Right ventricle myocardium superior (tissue), 1 donor: Measurements from ENCODE around the gene C19orf38. TPM values are rescaled to one million over a fixed set of nuclear protein-coding genes. Genes with fewer than 3 reads are reported as not detected.
"Not testable (repeated sequence)": the region's sequence is repeated elsewhere in the genome, so short reads cannot be mapped to it uniquely, and the experiment has no call there.

Experiments
- ATAC-seq: fragments of 200-7000 bp; cut with Tn5 transposase; one replicate; pipeline ENCODE4 v1.9.1; 2020; ENCODE audit warnings: mild to moderate bottlenecking; ENCODE audit not compliant: poor library complexity
- DNase-seq: peaks from one replicate; pipeline ENCODE4 v3.0.0-alpha.2; 2020
- intact Hi-C: fragments of 100-400 bp; cut with DNase I; formaldehyde crosslinking; loops from one replicate; pipeline ENCODE4 v1.11.2; 2022
- total RNA-seq: library from RNA; stranded (reverse); fragmentation: NEBNext Ultra II Directional; extraction: Animal tissue kit (Norgen Biotek cat#: 25700); gene quantifications from one replicate; pipeline ENCODE4 v1.2.1, GENCODE V29; 2021
- donor health status: DM: no; HTN: yes; CAD: no; lungs with severe emphysema.

C19orf38 gene
- total RNA-seq, 1 donor from 2014 or later: 0.59 TPM

DNA sequence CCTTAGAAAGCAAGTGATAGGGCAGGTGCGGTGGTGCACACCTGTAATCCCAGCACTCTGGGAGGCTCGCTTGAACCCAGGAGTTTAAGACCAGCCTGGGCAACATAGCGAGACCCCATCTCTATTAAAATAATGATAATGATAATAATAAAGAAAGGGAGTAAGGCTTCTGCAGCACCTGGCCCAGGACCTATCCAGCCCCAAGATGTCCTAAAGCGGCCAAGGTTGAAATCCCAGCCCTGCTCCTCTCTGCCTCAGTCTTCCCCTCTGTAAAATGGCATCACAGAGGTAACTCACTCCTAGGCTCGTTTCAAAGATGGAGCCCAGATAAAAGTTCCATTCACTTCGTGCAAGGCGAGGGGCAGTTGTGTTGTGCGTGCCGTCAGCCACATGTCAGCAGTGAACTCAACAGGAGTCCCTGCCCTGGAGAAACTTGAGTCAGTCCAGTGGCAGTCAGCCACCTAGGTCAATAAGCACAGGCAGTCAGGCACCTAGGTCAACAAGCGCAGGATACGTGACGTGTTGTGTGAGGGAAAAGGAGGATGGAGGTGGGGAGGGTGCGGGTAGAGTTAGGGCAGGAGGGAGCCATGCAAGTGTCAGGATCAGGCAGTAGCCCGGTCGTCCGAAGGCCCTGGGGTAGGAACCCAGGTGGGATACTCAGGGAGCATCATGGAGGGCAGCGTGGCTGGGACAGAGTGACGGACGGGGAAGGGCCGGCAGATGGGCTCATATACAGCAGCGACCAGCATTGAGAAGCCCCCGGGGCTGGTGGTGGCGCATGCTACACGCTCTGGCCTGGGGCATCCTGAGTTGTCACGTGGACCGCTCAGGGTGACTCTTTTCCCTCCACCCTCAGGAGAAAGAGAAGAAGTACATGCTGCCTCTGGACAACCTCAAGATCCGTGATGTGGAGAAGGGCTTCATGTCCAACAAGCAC, 28.8 kb upstream of the C19orf38 start:
- ATAC-seq (no peak), DNase-seq (peak; percentile 40)
- intact Hi-C loops: no loop called here

DNA sequence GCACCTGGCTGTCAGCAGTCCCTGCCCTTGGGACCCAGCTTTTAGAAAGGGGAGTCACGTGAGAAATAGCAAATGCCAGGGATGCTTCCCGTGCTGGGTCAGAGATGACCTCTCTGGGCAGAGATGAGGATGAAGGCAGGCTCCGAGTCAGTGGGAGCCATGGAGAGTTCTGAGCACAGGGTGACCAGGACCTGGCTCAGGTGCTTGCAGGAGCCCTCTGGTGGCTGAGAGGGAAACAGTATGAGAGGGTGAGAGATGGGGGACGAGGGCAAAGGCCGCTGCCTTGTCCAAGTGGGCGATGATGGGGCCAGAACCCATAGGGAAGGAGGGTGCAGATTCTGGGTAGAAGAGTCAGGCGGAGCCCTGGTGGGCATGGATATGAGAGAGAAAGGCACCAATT, 28.0 kb upstream of the C19orf38 start:
- DNase-seq: no peak
- ATAC-seq: no peak
- intact Hi-C loops: no loop called here

DNA sequence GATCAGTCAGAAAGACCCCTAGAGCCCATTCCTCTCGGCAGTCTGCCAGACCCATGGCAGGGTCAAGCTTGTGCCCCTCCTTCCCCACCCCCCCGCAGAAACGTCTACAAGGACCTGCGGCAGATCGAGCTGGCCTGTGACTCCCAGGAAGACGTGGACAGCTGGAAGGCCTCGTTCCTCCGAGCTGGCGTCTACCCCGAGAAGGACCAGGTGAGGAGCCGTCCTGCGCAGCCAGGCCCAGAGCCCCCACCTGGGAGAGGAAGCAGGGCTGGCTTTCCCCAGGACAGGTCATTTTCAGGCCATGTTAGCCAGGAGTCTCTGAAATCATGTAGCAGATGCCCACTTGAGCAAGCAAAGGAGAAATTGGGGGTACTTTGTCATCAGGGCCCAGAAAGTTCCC, 24.5 kb upstream of the C19orf38 start:
- ATAC-seq (no peak), DNase-seq (no peak)
- intact Hi-C loops: no loop called here

DNA sequence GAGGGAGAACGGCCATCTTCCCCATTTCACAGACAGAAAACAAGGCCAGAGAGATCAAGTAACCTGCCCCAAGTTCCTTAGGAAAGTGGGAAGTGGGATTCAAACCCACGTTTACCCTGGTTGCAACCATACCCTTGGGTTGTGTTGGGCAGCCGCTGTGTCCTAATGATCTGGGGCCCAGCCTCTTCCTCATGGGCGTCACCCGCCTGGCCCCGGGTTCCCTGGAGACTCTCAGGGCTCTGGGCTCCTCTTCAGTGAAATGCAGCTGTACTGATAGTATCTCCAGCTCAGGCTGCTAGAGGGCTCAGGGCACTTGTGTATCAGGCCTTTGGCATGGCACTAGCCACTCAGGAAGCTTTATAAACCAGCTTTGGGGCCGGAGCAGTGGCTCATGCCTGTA, 22.0 kb upstream of the C19orf38 start:
- no peak for DNase-seq
- ATAC-seq: no peak
- intact Hi-C loops: no loop called here

DNA sequence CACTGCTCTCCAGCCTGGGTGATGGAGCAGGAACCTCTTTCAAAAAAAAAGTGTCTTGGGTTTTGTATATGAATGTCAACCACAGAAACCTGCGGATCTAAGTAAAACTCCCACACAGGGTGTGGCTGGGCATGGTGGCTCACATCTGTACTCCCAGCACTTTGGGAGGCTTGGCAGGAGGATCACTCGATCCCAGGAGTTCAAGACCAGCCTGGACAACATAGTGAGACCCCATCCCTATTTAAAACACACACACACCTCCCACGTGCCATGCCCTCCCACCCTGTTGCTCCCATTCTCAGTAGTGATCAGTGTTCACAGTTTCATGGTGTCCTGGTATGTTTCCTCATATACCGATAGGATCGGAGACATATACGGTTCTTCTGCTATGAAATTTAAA, 21.4 kb upstream of the C19orf38 start:
- DNase-seq: no peak
- intact Hi-C loops: no loop called here
- ATAC-seq: no peak

DNA sequence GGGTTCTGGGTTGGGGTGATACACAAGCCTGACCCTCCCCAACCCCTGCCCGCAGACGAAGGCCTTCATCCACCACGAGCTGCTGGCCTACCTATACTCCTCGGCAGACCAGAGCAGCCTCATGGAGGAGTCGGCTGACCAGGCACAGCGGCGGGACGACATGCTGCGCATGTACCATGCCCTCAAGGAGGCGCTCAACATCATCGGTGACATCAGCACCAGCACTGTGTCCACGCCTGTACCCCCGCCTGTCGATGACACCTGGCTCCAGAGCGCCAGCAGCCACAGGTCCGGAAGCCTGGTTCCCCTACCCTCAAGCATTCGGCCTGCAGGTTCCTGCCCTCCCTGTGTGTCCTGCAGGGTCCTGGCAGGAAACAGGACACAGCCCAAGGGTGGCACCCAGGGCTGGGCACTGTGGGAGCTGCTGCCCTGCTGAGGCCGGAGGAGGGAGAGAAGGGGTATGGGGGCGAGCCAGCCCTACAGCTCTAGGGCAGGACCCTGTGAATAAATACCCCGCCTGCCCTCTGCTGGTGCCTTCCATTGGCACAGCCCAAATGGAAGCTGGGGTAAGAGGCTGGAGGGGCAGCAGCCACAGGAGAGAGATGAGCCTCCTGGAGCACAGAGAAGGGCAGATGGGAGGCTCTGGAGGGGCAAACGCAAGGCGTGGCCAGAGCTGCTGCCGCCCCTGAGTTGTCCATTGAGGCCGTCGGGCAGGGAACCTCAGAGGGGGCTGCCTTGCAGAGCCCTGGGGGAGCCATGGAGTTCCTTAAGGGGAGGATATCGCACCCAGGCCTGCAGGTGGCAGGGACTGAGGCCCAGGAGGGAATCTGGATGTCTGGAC, 19.0 kb upstream of the C19orf38 start:
- DNase-seq: no peak
- no peak for ATAC-seq

DNA sequence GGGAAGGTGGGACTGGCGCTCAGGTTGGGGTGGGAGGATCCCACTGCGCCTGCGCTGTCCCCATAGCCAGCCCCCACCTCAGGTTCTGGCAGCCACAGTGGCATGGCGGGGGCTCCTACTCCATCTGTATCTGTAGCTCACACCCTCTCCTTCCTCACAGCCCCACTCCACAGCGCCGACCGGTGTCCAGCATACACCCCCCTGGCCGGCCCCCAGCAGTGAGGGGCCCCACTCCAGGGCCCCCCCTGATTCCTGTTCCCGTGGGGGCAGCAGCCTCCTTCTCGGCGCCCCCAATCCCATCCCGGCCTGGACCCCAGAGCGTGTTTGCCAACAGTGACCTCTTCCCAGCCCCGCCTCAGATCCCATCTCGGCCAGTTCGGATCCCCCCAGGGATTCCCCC, 18.2 kb upstream of the C19orf38 start:
- ATAC-seq (no peak), DNase-seq (no peak)
- intact Hi-C loops: no loop called here

More for the DNA sequence above, 19.0 kb upstream of the C19orf38 start:
- intact Hi-C loops: no loop called here

DNA sequence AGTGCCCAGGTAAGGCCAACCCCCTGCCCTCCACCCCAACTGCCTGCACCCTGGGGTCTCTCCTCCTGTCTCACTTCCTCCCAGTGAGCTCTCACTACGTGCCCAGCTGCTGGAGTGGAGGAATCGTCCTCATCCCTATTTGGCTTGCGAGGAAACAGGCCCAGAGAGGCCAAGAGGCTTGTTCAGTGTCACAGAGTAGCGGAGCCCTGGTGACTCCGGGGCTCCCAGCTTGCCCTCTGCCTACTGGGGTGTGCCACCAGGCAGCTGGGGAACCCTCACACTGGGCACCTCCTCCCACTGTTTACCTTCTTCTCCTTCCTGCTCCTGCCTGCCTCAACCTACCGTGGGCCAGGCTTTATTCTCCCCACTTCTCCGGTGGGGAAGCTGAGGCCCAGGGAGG, 17.8 kb upstream of the C19orf38 start:
- intact Hi-C loops: no loop called here
- no peak for DNase-seq

DNA sequence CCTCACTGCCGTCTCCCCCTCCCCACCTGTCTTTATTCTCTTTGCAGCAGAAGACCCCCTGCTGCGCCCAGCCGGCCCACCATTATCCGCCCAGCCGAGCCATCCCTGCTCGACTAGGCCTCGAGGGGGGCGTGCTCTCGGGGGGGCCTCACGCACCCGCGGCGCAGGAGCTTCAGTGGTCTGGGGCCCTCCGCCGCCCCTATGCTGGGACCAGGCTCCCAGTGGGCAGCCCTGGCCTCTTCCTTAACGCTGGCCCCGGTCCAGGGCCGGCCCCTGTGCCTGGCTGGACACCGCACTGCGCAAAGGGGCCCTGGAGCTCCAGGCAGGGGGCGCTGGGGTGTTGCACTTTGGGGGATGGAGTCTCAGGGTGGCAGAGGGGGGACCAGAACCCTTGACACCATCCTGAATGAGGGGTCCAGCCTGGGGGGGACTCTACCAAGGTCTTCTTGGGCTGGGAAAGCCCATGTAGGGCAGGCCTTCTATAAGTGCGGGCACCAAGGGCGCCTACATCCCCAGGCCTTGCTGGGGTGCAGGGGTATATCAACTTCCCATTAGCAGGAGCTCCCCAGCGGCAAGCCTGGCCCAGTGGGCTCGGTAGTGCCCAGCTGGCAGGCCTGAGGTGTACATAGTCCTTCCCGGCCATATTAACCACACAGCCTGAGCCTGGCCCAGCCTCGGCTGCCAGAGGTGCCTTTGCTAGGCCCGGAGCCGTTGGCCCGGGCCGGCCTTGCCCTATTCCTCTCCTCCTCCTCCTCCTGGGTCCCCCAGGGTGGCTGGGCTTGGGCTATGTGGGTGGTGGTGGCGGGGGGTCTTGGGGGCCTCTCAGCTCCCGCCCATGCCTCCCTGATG, 17.1 kb upstream of the C19orf38 start:
- DNase-seq (no peak), ATAC-seq (no peak)
- intact Hi-C loops: no loop called here

More for the DNA sequence above, 17.8 kb upstream of the C19orf38 start:
- ATAC-seq: no peak

DNA sequence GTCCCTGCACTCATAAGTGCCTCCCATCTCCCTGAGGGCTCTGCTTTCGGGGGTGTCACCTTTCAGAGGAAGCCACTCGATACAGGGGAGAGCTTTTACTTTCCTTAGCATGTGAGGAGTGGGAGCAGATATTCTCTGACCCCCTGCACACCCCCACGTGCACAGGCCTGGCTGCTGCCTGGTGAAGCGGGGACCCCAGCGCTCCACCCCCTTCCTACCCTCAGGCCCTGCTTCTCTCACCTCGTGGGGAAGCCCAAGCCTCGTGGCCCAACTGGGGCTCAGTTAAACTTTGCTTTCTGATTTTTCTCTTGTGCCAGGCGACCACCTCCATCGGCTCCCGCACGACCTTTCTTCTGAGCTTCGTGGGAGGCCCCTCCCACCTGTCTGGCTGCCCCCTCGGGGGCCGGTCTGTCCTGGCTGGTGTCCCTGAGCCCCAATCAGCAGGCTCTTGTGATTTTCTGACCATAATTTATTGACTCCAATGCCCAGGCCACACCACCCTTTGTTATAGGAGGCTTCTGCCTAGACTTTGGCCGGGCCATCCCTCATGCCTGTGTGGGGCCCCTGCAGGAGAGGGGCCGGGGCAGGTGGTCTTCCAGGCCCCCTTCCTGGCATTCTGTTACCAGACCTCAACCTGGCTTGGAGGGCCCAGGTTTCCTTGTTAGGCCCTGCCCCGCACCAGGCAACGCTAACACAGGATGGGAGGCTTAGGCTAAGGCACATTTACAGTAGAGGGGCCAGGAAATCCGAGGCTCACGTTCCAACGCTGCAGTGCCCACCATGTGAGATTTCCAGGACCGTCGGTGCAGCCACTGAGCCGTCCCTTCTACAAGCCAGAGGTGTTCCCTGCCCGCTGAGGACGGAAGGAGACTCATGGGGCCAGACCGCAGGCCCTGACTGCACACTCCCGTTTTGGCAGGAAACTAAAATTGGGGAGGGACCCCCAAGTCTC, 16.0 kb upstream of the C19orf38 start:
- intact Hi-C loops: no loop called here
- no peak for ATAC-seq
- DNase-seq: no peak

DNA sequence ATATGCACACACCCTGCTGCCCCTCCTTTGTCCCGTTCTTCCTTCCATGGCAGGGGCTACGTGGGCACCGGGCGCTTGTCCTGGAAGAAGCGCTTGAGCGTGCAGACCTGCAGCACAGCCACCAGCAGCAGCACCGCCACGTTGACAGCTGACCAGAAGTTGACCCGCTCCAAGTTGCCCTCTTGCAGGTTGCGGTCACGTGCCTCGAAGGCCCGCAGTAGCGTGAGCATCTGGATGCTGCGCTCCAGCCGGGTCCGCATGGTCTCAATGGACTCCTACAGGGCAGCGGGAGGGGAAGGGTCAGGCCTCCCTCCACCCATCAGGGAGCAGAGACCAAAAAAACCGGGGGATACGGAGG, 15.3 kb upstream of the C19orf38 start:
- ATAC-seq (no peak), DNase-seq (no peak)
- intact Hi-C loops: no loop called here

DNA sequence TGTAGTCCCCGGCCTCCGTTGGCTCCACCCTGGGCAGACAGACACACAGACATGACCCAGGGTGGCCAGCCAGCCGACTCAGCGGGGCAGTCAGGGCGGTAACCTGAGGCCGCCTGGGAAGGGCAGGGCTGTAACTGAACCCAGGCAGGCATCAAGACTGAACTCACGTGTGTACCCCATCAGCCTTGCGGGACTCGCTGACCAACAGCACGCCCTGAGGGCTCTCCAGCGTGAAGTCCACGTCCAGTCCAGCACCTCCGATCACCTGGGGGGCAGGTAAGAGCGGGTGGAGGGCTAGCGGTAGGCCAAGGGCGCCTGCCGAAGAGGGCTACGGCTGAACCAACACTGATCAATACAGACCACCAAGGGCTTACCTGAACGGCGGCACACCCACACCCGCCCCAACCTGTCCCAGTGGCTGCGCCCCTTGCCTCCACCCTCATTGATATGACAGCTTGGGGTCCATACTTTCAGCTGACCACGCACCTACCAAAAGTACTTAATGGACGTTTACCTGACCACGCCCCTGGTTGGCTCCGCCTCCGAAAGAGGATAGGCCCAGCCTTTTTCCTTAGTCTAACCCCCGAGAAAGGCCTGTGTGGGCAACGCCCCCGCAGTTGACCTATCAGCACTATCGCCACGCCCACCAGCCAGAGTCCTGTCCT, 13.0 kb upstream of the C19orf38 start:
- intact Hi-C loops: no loop called here
- DNase-seq: peak; percentile 54
- no peak for ATAC-seq

DNA sequence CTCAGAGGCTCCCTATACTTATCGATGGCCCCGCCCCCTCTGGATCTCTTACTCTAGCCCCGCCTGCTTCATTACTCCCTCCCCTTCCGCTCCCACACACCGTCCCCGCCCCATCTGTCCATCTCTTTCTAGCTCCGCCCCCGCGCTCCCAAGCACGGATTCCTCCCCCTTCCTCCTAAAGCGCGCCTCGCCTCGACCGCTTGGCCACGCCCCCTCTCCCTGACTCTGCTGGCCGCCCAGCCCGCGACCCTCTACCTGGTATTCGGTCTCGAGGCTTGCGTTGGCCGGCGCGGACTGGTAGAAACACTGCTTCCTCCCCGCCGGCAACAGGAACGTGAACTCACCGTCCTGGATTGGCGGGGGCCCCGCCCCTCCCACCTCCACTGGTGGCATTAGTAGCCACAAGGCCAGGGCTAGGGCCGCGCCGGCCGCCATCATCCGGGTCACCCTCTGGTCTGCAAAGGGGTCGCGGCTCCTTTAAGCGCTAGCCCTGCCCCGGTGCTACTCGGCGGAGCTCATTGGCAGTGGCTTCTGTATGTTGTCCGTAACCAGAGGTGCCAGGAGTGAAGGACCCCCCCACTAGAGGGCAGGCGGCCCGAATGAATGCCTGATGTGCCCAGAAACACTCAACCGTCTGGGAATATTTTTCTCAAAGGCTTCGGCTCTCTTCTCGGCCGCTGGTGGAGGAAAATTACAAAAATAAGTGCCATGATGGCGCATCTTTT, 12.3 kb upstream of the C19orf38 start, which contains the start of gene TMED1:
TSS of gene TMED1 (minus strand) at position 459 of the 725 bp plus-strand sequence. CDS start at position 438, 21 bp downstream.
- ATAC-seq: peak; percentile 93
- peak; percentile 99 for DNase-seq
- intact Hi-C loops: no loop called here

DNA sequence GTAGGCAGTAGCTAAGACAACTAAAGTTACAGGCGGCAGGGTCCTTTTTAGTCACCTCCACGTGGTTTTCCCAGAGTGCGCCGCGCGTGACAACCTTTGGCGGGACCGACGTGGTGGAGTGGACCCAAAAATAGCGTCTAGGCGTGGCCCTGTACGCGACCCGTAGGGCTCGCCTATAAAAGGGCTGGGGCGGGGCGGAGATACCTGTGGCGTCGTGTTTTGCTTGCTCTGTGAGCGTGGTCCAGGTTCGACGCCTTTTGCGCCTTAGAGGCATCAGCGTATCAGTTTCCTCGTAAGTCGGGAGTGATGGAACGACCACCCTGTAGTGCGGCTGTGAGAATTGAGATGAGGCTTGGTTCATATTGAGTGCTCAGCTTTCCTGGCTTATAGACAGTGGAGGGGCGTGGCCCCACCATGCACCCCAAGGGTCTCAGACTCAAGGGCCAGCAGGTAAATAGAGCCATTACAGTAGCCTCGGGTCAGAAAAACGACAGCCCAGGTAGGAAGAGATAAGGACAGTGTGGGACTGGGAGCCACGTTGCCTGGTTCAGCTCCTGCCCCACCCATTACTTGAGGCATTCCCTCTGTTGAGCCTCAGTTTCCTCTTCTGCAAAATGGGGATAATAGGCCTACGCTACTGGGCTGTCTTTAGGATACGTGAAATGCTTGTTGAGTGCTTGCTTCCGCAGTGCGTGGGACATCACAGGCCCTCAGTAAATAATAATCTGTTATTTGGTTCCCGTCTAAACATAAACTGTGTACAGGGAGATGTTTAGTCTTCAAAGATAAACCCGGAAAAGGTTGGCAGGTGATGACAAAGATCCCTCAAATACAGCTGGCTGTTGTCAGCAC, 11.5 kb upstream of the C19orf38 start:
- DNase-seq: peak; percentile 93
- intact Hi-C loops: no loop called here

DNA sequence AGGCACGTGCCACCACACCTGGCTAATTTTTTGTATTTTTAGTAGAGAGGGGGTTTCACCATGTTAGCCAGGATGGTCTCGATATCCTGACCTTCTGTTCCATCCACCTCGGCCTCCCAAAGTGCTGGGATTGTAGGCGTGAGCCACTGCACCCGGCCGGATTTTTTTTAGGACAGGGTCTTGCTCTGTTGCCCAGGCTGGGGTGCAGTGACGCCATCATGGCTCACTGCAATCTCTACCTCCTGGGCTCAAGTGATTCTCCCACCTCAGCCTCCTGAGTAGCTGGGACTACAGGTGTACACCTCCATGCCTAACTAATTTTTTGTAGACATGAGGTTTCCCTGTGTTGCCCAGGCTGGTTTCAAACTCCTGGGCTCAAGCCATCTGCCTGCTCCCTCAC, 10.6 kb upstream of the C19orf38 start:
- DNase-seq, ATAC-seq, intact Hi-C loops: not testable (repeated sequence)

More for the DNA sequence above, 11.5 kb upstream of the C19orf38 start:
- ATAC-seq: peak; percentile 66

DNA sequence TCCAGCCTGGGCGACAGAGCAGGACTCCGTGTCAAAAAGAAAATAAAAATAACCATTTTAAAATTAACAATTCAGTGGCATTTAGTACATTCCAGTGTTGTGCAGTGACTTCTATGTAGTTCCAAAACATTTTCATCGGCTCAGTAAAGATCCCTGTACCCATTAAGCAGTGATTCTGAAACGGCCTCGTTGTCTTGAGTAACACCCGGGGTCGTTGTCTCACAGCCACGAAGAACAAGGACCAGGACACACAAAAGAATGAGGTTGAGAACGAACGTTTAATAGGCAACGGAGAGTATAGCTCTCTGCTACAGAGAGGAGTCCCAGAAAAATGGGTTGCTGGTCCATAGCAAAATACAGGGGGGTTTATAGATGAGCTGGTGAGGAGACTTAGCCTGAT, 9.8 kb upstream of the C19orf38 start:
- intact Hi-C loops: no loop called here
- no peak for ATAC-seq
- DNase-seq: no peak
